Activated CD4-positive, alpha-beta T cell treated with anti-CD3 and anti-CD28 coated beads for 24 hours (primary cell): ENCODE data around the gene PEAK1.

Experiments
- DNase-seq, 2 donors: peaks; one replicate each; pipeline ENCODE4 v3.0.0-alpha.2; 2020; ENCODE audit warnings: low read depth in 2 of 2

Gene PEAK1

GRCh38 chr15:77358545-77359240 lies 61.2 kb downstream of the PEAK1 start:
- no peak for DNase-seq

GRCh38 chr15:77356305-77356704 lies 63.6 kb downstream of the PEAK1 start:
- DNase-seq = no peak

- no peak for DNase-seq
Observed at GRCh38 chr15:77355321-77355720, 64.6 kb downstream of the PEAK1 start.

- no peak for DNase-seq
Observed at GRCh38 chr15:77354063-77354462, 65.8 kb downstream of the PEAK1 start.

- no peak for DNase-seq
Observed at GRCh38 chr15:77352887-77353286, 67.0 kb downstream of the PEAK1 start.

- no peak for DNase-seq
Observed at GRCh38 chr15:77350792-77351191, 69.1 kb downstream of the PEAK1 start.

GRCh38 chr15:77349666-77350065 lies 70.2 kb downstream of the PEAK1 start:
- DNase-seq = no peak

- no peak for DNase-seq
Observed at GRCh38 chr15:77348511-77348910, 71.4 kb downstream of the PEAK1 start.

GRCh38 chr15:77347197-77347596 lies 72.7 kb downstream of the PEAK1 start:
- no peak for DNase-seq

- DNase-seq = no peak
Observed at GRCh38 chr15:77346245-77347036, 73.5 kb downstream of the PEAK1 start.

GRCh38 chr15:77342807-77343206 lies 77.1 kb downstream of the PEAK1 start:
- no peak for DNase-seq

GRCh38 chr15:77340245-77340644 lies 79.7 kb downstream of the PEAK1 start:
- DNase-seq = no peak

GRCh38 chr15:77336006-77336405 lies 83.9 kb downstream of the PEAK1 start:
- DNase-seq = no peak

GRCh38 chr15:77335298-77335697 lies 84.6 kb downstream of the PEAK1 start:
- no peak for DNase-seq

GRCh38 chr15:77333166-77333565 lies 86.7 kb downstream of the PEAK1 start:
- no peak for DNase-seq

GRCh38 chr15:77329202-77329601 lies 90.7 kb downstream of the PEAK1 start:
- DNase-seq = no peak

GRCh38 chr15:77327844-77328529 lies 91.9 kb downstream of the PEAK1 start:
- DNase-seq = no peak

- no peak for DNase-seq
Observed at GRCh38 chr15:77327168-77327567, 92.7 kb downstream of the PEAK1 start.

GRCh38 chr15:77326366-77326765 lies 93.5 kb downstream of the PEAK1 start:
- no peak for DNase-seq

GRCh38 chr15:77312523-77312922 lies 107.4 kb downstream of the PEAK1 start:
- DNase-seq = no peak

- no peak for DNase-seq
Observed at GRCh38 chr15:77311618-77312398, 108.1 kb downstream of the PEAK1 start.

GRCh38 chr15:77311020-77311419 lies 108.9 kb downstream of the PEAK1 start:
- DNase-seq = no peak
